Liver (tissue), 9 donors: ENCODE data around the gene S100A16. TPM values are rescaled to one million over a fixed set of nuclear protein-coding genes. Genes with fewer than 3 reads are reported as not detected.

Experiments used
- DNase-seq: peaks from one replicate; pipeline ENCODE4 v3.0.0-alpha.2; 2017; ENCODE audit warnings: low spot score
- H3K27ac ChIP-seq, 2 donors: one replicate each; pipeline ENCODE4 v1.7.0; 2013; ENCODE audit warnings: inconsistent platforms in 2 of 2, low read length in 2 of 2, control low read depth in 1 of 2, low read depth in 1 of 2, mild to moderate bottlenecking in 1 of 2
- H3K27me3 ChIP-seq, 4 donors: one replicate each; pipeline versions ENCODE4 v1.6.1 to v1.7.0; 2013; ENCODE audit warnings: low read length in 3 of 4, inconsistent platforms in 1 of 4, mild to moderate bottlenecking in 1 of 4, moderate library complexity in 1 of 4; ENCODE audit not compliant: control insufficient read depth in 4 of 4, insufficient read depth in 4 of 4
- H3K36me3 ChIP-seq, 4 donors: one replicate each; pipeline versions ENCODE4 v1.6.1 to v1.7.0; 2013; ENCODE audit warnings: low read length in 3 of 4, mild to moderate bottlenecking in 3 of 4, low read depth in 1 of 4, moderate library complexity in 1 of 4; ENCODE audit not compliant: control insufficient read depth in 4 of 4, insufficient read depth in 3 of 4
- H3K4me1 ChIP-seq, 4 donors: one replicate each; pipeline versions ENCODE4 v1.6.1 to v1.7.0; 2013; ENCODE audit warnings: low read length in 3 of 4, mild to moderate bottlenecking in 3 of 4, moderate library complexity in 1 of 4; ENCODE audit not compliant: control insufficient read depth in 4 of 4, insufficient read depth in 4 of 4
- H3K4me3 ChIP-seq, 3 donors: one replicate each; pipeline versions ENCODE4 v1.6.1 to v1.7.0; 2013; ENCODE audit warnings: low read length in 3 of 3, control low read depth in 1 of 3, low read depth in 1 of 3, mild to moderate bottlenecking in 1 of 3
- H3K9ac ChIP-seq, 2 donors: one replicate each; pipeline ENCODE4 v1.7.0; 2013; ENCODE audit warnings: low read length in 2 of 2, mild to moderate bottlenecking in 2 of 2, moderate library complexity in 2 of 2, control low read depth in 1 of 2, low read depth in 1 of 2
- H3K9me3 ChIP-seq, 4 donors: one replicate each; pipeline versions ENCODE4 v1.6.1 to v1.7.0; 2013; ENCODE audit warnings: low read length in 3 of 4; ENCODE audit not compliant: control insufficient read depth in 4 of 4
- EGR1 ChIP-seq, 2 donors: IDR thresholded peaks; 2 replicates each; pipeline ENCODE4 v1.6.1; 2016 to 2018; ENCODE audit warnings: antibody characterized with exemption in 2 of 2, low read depth in 2 of 2
- FOXA1 ChIP-seq: IDR thresholded peaks from 2 replicates; pipeline ENCODE4 v1.6.1; 2016; ENCODE audit warnings: antibody characterized with exemption
- FOXA2 ChIP-seq: IDR thresholded peaks from 2 replicates; pipeline ENCODE4 v1.6.1; 2016; ENCODE audit warnings: antibody characterized with exemption
- GABPA ChIP-seq, 2 donors: IDR thresholded peaks in 1 of 2; conservative IDR thresholded peaks in 1 of 2; 2 replicates each; pipeline ENCODE4 v1.6.1; 2016; ENCODE audit warnings: antibody characterized with exemption in 2 of 2, mild to moderate bottlenecking in 1 of 2, moderate library complexity in 1 of 2
- HNF4A ChIP-seq, 2 donors: conservative IDR thresholded peaks; 2 replicates each; pipeline ENCODE4 v1.6.1; 2016; ENCODE audit warnings: antibody characterized with exemption in 2 of 2, mild to moderate bottlenecking in 2 of 2
- HNF4G ChIP-seq: IDR thresholded peaks from 2 replicates; pipeline ENCODE4 v1.6.1; 2016; ENCODE audit warnings: antibody characterized with exemption
- JUND ChIP-seq, 2 donors: IDR thresholded peaks; 2 replicates each; pipeline ENCODE4 v1.6.1; 2016; ENCODE audit warnings: antibody characterized with exemption in 2 of 2
- NR2F2 ChIP-seq: IDR thresholded peaks from 2 replicates; pipeline ENCODE4 v1.6.1; 2016; ENCODE audit warnings: antibody characterized with exemption
- RAD21 ChIP-seq, 2 donors: IDR thresholded peaks; 2 replicates each; pipeline ENCODE4 v1.6.1; 2016; ENCODE audit warnings: antibody characterized with exemption in 2 of 2, mild to moderate bottlenecking in 2 of 2
- REST ChIP-seq: IDR thresholded peaks from 2 replicates; pipeline ENCODE4 v1.6.1; 2016; ENCODE audit warnings: antibody characterized with exemption, mild to moderate bottlenecking
- RXRA ChIP-seq, 2 donors: IDR thresholded peaks; 2 replicates each; pipeline ENCODE4 v1.6.1; 2017 to 2018; ENCODE audit warnings: antibody characterized with exemption in 2 of 2, mild to moderate bottlenecking in 1 of 2
- SP1 ChIP-seq: IDR thresholded peaks from 2 replicates; pipeline ENCODE4 v1.6.1; 2018; ENCODE audit warnings: antibody characterized with exemption, mild to moderate bottlenecking
- TAF1 ChIP-seq: conservative IDR thresholded peaks from 2 replicates; pipeline ENCODE4 v1.6.1; 2016; ENCODE audit warnings: antibody characterized with exemption, mild to moderate bottlenecking
- YY1 ChIP-seq: IDR thresholded peaks from 2 replicates; pipeline ENCODE4 v1.6.1; 2016; ENCODE audit warnings: antibody characterized with exemption, mild to moderate bottlenecking
- WGBS: extraction: QIAGEN DNeasy Blood & Tissue Kit; methylation state at CpG from one replicate; pipeline ENCODE4 v1.1.7; 2013; 5-methylcytosine and 5-hydroxymethylcytosine counted together
- polyA plus RNA-seq, 2 donors: library from polyadenylated mRNA; stranded (reverse) in 1 of 2; unstranded in 1 of 2; fragments of 200-250 nt in 1 of 2; fragments of >200 nt in 1 of 2; fragmentation: Nextera tagmentation in 1 of 2; extraction: Ambion mirVana in 1 of 2; gene quantifications; one replicate each; pipeline versions ENCODE4 v1.2.1 to v1.2.3, GENCODE V29; 2013 to 2015
- total RNA-seq, 2 donors: library from RNA; depleted of rRNA; stranded (reverse); fragments of >200 nt; gene quantifications; one replicate each; pipeline ENCODE4 v1.2.3, GENCODE V29; 2014
- TF ChIP-seq, protein P1 (sequence below): IDR thresholded peaks from 2 replicates; pipeline ENCODE4 v1.6.1; 2016; ENCODE audit warnings: antibody characterized with exemption
- TF ChIP-seq, protein P2 (sequence below): IDR thresholded peaks from 2 replicates; pipeline ENCODE4 v1.6.1; 2016; ENCODE audit warnings: antibody characterized with exemption
- TF ChIP-seq, protein P3 (sequence below): fragments of 150-350 bp; IDR thresholded peaks from 2 replicates; pipeline ENCODE4 v1.5.1; 2017; ENCODE audit warnings: improper control_type of control experiment, low read depth, low read length; ENCODE audit not compliant: missing input control
- donor health status: healthy.
- donor health status: healthy.
- donor health status: healthy.
- donor health status: healthy.
- donor health status: healthy.

Gene S100A16
- total and polyA plus RNA-seq, 4 donors, result 27.3 to 142 (median 81.8) TPM

- TF ChIP-seq, protein P1, sequence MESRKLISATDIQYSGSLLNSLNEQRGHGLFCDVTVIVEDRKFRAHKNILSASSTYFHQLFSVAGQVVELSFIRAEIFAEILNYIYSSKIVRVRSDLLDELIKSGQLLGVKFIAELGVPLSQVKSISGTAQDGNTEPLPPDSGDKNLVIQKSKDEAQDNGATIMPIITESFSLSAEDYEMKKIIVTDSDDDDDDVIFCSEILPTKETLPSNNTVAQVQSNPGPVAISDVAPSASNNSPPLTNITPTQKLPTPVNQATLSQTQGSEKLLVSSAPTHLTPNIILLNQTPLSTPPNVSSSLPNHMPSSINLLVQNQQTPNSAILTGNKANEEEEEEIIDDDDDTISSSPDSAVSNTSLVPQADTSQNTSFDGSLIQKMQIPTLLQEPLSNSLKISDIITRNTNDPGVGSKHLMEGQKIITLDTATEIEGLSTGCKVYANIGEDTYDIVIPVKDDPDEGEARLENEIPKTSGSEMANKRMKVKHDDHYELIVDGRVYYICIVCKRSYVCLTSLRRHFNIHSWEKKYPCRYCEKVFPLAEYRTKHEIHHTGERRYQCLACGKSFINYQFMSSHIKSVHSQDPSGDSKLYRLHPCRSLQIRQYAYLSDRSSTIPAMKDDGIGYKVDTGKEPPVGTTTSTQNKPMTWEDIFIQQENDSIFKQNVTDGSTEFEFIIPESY, result no peak
- TF ChIP-seq TAF1 (no peak), RXRA (IDR thresholded peaks at IDR 0.05) (no peak), HNF4A (conservative IDR thresholded peaks at IDR 0.05) (no peak), YY1 (no peak), FOXA2 (no peak), RAD21 (IDR thresholded peaks at IDR 0.05) (no peak), SP1 (no peak), FOXA1 (no peak)
Measured at GRCh38 chr1:153630384-153630783, 17.4 kb upstream of the S100A16 start (continued).

- H3K9me3 ChIP-seq, result no peaks in the 10 kb centered on the region
- H3K27ac ChIP-seq, result no peak overlapping the region
- H3K27me3 ChIP-seq, result no peaks in the 10 kb centered on the region
- no peak overlapping the region for H3K9ac ChIP-seq
- peaks cover 9 to 29% (median 23%) of the 10 kb centered on the region in 4 donors for H3K4me1 ChIP-seq
- DNase-seq, result no peak
- no peaks in the 10 kb centered on the region for H3K36me3 ChIP-seq
- no peak overlapping the region for H3K4me3 ChIP-seq
- no peak for TF ChIP-seq RXRA (IDR thresholded peaks at IDR 0.05)
- no peak for TF ChIP-seq FOXA1
- TF ChIP-seq, protein P2, sequence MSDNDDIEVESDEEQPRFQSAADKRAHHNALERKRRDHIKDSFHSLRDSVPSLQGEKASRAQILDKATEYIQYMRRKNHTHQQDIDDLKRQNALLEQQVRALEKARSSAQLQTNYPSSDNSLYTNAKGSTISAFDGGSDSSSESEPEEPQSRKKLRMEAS, result no peak
- TF ChIP-seq HNF4A (conservative IDR thresholded peaks at IDR 0.05), result no peak
- no peak for TF ChIP-seq GABPA (IDR thresholded peaks at IDR 0.05 in 1 of 2, conservative IDR thresholded peaks at IDR 0.05 in 1 of 2)
- TF ChIP-seq, protein P3, sequence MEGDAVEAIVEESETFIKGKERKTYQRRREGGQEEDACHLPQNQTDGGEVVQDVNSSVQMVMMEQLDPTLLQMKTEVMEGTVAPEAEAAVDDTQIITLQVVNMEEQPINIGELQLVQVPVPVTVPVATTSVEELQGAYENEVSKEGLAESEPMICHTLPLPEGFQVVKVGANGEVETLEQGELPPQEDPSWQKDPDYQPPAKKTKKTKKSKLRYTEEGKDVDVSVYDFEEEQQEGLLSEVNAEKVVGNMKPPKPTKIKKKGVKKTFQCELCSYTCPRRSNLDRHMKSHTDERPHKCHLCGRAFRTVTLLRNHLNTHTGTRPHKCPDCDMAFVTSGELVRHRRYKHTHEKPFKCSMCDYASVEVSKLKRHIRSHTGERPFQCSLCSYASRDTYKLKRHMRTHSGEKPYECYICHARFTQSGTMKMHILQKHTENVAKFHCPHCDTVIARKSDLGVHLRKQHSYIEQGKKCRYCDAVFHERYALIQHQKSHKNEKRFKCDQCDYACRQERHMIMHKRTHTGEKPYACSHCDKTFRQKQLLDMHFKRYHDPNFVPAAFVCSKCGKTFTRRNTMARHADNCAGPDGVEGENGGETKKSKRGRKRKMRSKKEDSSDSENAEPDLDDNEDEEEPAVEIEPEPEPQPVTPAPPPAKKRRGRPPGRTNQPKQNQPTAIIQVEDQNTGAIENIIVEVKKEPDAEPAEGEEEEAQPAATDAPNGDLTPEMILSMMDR, result no peak
- TF ChIP-seq EGR1 (IDR thresholded peaks at IDR 0.05; ENCODE audit: low read depth in 2 of 2), result no peak
- no peak for TF ChIP-seq HNF4G
- no peak for TF ChIP-seq JUND (IDR thresholded peaks at IDR 0.05)
- no peak for TF ChIP-seq REST
- TF ChIP-seq TAF1, result no peak
- no peak for TF ChIP-seq SP1
- TF ChIP-seq YY1, result no peak
- no peak for TF ChIP-seq NR2F2
- TF ChIP-seq FOXA2, result no peak
- 100% methylated on average over 1 of the region's 1 CpG for WGBS
Measured at GRCh38 chr1:153629971-153630370, 17.0 kb upstream of the S100A16 start.
